NT2/D1 (cell line): Measurements from ENCODE around the gene OTOP2.

Experiments used
- DNase-seq: peaks from one replicate; pipeline ENCODE4 v3.0.0-alpha.2; 2011; ENCODE audit warnings: low read depth, low spot score
- H3K27me3 ChIP-seq: 2 replicates; pipeline ENCODE4 v1.6.0; 2011; ENCODE audit warnings: mild to moderate bottlenecking; ENCODE audit not compliant: insufficient read length, insufficient read depth
- H3K36me3 ChIP-seq: 2 replicates; pipeline ENCODE4 v1.6.1; 2011; ENCODE audit warnings: mild to moderate bottlenecking, low read length, mixed read lengths; ENCODE audit not compliant: insufficient read depth, insufficient read length
- H3K4me1 ChIP-seq: 2 replicates; pipeline ENCODE4 v1.5.1; 2011; ENCODE audit not compliant: insufficient read depth, insufficient read length
- H3K4me3 ChIP-seq: 2 replicates; pipeline ENCODE4 v1.5.1; 2011; ENCODE audit warnings: low read depth; ENCODE audit not compliant: insufficient read length
- H3K9ac ChIP-seq: 2 replicates; pipeline ENCODE4 v1.6.0; 2011; ENCODE audit warnings: low read depth; ENCODE audit not compliant: insufficient read length
- H3K9me3 ChIP-seq: 2 replicates; pipeline ENCODE4 v1.5.1; 2011; ENCODE audit warnings: mild to moderate bottlenecking, low read length; ENCODE audit not compliant: insufficient read depth
- SUZ12 ChIP-seq: IDR thresholded peaks from 2 replicates; pipeline ENCODE4 v1.6.1; 2011; ENCODE audit not compliant: insufficient read length, insufficient read depth; ENCODE audit errors: extremely low read depth
- YY1 ChIP-seq: IDR thresholded peaks from 2 replicates; pipeline ENCODE4 v1.6.1; 2011; ENCODE audit not compliant: insufficient read length, insufficient read depth
- ZNF274 ChIP-seq: IDR thresholded peaks from 2 replicates; pipeline ENCODE4 v1.6.1; 2011; ENCODE audit warnings: mild to moderate bottlenecking, low read depth, low read length

Gene OTOP2

DNA sequence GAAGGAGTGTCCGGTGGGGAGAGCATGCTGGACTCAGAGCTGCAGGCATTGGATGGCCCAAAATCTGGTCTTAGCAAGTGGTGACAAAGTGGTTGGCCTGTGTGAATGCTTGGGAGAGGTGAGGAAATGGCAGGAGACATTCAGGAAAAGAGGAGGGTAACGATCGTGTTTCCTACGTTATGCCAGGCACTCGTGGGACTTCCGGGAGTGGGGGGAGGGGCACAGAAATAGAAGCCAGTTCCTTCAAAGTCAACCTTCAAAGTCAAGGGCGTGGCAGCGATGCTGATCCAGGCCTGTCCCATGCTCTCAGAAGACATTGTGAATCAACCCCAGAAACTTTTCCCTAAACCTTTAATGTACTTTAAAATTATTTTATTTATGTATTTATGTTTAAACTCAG, 15.5 kb downstream of the OTOP2 start:
- Histone ChIP-seq H3K27me3 (peaks cover 61% of the 10 kb centered on the region), H3K4me1 (peaks cover 6% of the 10 kb centered on the region), H3K36me3 (no peaks in the 10 kb centered on the region), H3K4me3 (no peak overlapping the region), H3K9ac (no peak overlapping the region), H3K9me3 (no peaks in the 10 kb centered on the region)
- TF ChIP-seq ZNF274 (no peak), YY1 (no peak), SUZ12 (no peak)
- no peak for DNase-seq

GRCh38 chr17:74941128-74941725, 17.2 kb downstream of the OTOP2 start:
- Histone ChIP-seq H3K4me1 (no peaks in the 10 kb centered on the region), H3K9ac (no peak overlapping the region), H3K36me3 (no peaks in the 10 kb centered on the region), H3K27me3 (peaks cover 44% of the 10 kb centered on the region), H3K4me3 (no peak overlapping the region), H3K9me3 (no peaks in the 10 kb centered on the region)
- DNase-seq: no peak
- no peak for TF ChIP-seq YY1
- no peak for TF ChIP-seq SUZ12
- no peak for TF ChIP-seq ZNF274

GRCh38 chr17:74943808-74944522, 19.9 kb downstream of the OTOP2 start:
- Histone ChIP-seq H3K9ac (no peak overlapping the region), H3K9me3 (no peaks in the 10 kb centered on the region), H3K4me3 (no peak overlapping the region), H3K4me1 (no peaks in the 10 kb centered on the region), H3K27me3 (peaks cover 16% of the 10 kb centered on the region), H3K36me3 (no peaks in the 10 kb centered on the region)
- DNase-seq: no peak
- TF ChIP-seq YY1 (no peak), ZNF274 (no peak), SUZ12 (no peak)

GRCh38 chr17:74945543-74945942, 21.5 kb downstream of the OTOP2 start:
- TF ChIP-seq YY1 (no peak), SUZ12 (no peak), ZNF274 (no peak)
- peaks cover 10% of the 10 kb centered on the region for H3K4me1 ChIP-seq
- H3K36me3 ChIP-seq: no peaks in the 10 kb centered on the region
- no peaks in the 10 kb centered on the region for H3K9me3 ChIP-seq
- no peak overlapping the region for H3K9ac ChIP-seq
- peaks cover 7% of the 10 kb centered on the region for H3K27me3 ChIP-seq
- no peak overlapping the region for H3K4me3 ChIP-seq
- DNase-seq: no peak

DNA sequence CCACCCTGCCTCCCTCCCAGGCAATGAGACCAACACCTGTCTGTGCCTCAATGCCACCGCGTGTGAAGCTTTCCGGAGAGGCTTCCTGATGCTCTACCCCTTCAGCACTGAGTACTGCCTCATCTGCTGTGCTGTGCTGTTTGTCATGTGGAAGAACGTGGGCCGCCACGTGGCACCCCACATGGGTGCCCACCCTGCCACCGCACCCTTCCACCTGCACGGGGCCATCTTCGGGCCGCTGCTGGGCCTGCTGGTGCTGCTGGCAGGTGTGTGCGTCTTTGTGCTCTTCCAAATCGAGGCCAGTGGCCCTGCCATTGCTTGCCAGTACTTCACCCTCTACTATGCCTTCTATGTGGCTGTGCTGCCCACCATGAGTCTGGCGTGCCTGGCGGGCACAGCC, 22.6 kb downstream of the OTOP2 start:
- no peaks in the 10 kb centered on the region for H3K36me3 ChIP-seq
- no peak overlapping the region for H3K9ac ChIP-seq
- no peak for TF ChIP-seq ZNF274
- no peak for TF ChIP-seq YY1
- TF ChIP-seq SUZ12: no peak
- DNase-seq: no peak
- no peak overlapping the region for H3K4me3 ChIP-seq
- peaks cover 7% of the 10 kb centered on the region for H3K27me3 ChIP-seq
- peaks cover 12% of the 10 kb centered on the region for H3K4me1 ChIP-seq
- no peaks in the 10 kb centered on the region for H3K9me3 ChIP-seq

DNA sequence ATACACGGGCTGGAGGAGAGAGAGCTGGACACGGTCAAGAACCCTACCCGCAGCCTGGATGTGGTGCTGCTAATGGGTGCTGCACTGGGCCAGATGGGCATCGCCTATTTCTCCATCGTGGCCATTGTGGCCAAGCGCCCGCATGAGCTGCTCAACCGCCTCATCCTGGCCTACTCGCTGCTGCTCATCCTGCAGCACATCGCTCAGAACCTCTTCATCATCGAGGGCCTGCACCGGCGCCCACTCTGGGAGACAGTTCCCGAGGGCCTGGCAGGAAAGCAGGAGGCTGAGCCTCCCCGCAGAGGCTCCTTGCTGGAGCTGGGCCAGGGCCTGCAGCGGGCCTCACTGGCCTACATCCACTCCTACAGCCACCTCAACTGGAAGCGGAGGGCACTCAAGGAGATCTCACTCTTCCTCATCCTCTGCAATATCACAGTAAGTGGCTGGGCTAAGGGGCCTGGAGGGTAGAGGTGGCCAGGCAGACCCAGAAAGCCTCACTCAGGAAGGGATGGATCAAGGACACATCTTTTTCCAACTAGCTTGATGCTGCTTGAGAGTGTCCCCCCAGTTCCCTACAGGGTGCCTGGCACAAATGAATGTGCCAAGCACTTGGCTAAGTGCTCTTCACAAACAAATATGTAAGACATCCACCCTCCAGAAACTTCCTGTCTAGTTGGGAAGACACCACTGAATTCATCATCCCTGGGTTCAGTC, 23.1 kb downstream of the OTOP2 start:
- TF ChIP-seq SUZ12: no peak
- no peak for TF ChIP-seq YY1
- no peak for TF ChIP-seq ZNF274
- Histone ChIP-seq H3K27me3 (peaks cover 3% of the 10 kb centered on the region), H3K9me3 (no peaks in the 10 kb centered on the region), H3K4me3 (no peak overlapping the region), H3K4me1 (peaks cover 12% of the 10 kb centered on the region), H3K9ac (no peak overlapping the region), H3K36me3 (no peaks in the 10 kb centered on the region)
- no peak for DNase-seq
